ENCODE data around the gene SLC6A17.

- TF ChIP-seq CTCF (IDR thresholded peaks at IDR 0.05; ENCODE audit: low read depth, low read length): no peak
- no peak for TF ChIP-seq EZH2phosphoT487 (IDR thresholded peaks at IDR 0.05; ENCODE audit: low read depth)
Observed at GRCh38 chr1:110138956-110139355, 11.3 kb upstream of the SLC6A17 start.
